ENCODE results near the gene GRIN2C.

Gene GRIN2C

GRCh38 chr17:74903671-74904070, 44.0 kb upstream of the GRIN2C start:
- Histone ChIP-seq H3K27ac (ENCODE audit: extremely low read depth, low read depth, low read length) (no peak overlapping the region), H3K9me3 (ENCODE audit: control insufficient read depth, insufficient read depth, low read depth, low read length) (no peaks in the 10 kb centered on the region), H3K36me3 (ENCODE audit: control insufficient read depth in 2 of 2, insufficient read depth in 1 of 2, low read length in 2 of 2) (no peaks in the 10 kb centered on the region), H3K4me3 (ENCODE audit: low read depth, low read length) (no peak overlapping the region), H3K4me1 (ENCODE audit: control insufficient read depth, insufficient read depth, low read length) (no peaks in the 10 kb centered on the region)
- TF ChIP-seq ZNF639 (tag by site-specific recombination; IDR thresholded peaks at IDR 0.05) (no peak), SCRT2 (tag by site-specific recombination; IDR thresholded peaks at IDR 0.05) (peak; percentile 32; the same call in 1 of the 2 replicates)
- ChIA-PET CTCF (interaction anchor here (1.5 kb wide), 1 partner anchor 39 kb away, joined by 3 read pairs; no protein-coding TSS in a partner anchor), POLR2A (no interaction called here)

GRCh38 chr17:74903034-74903433, 43.3 kb upstream of the GRIN2C start:
- ChIA-PET POLR2A (interaction anchor here (1.0 kb wide), 1 partner anchor 8 kb away, joined by 3 read pairs; no protein-coding TSS in a partner anchor), CTCF (interaction anchor here (1.5 kb wide), 1 partner anchor 38 kb away, joined by 3 read pairs; no protein-coding TSS in a partner anchor)
- TF ChIP-seq ZNF146 (tag by site-specific recombination; IDR thresholded peaks at IDR 0.05) (no peak), MZF1 (tag by site-specific recombination; IDR thresholded peaks at IDR 0.05; ENCODE audit: borderline replicate concordance) (no peak), ZSCAN4 (tag by site-specific recombination; IDR thresholded peaks at IDR 0.05) (peak; percentile 77), ZNF830 (tag by site-specific recombination; IDR thresholded peaks at IDR 0.05; ENCODE audit: low read depth) (no peak), GLI4 (tag by site-specific recombination; IDR thresholded peaks at IDR 0.05) (no peak), ZNF596 (tag by site-specific recombination; IDR thresholded peaks at IDR 0.05) (no peak), EGR2 (tag by site-specific recombination; IDR thresholded peaks at IDR 0.05; ENCODE audit: low read depth) (peak; percentile 53), HOXD13 (CRISPR knock-in tag; IDR thresholded peaks at IDR 0.05; ENCODE audit: borderline replicate concordance) (no peak), ZNF645 (tag by site-specific recombination; IDR thresholded peaks at IDR 0.05) (no peak), ZNF501 (tag by site-specific recombination; IDR thresholded peaks at IDR 0.05) (no peak), ATF2 (tag by site-specific recombination; IDR thresholded peaks at IDR 0.05; ENCODE audit: low read depth) (no peak)
- no peaks in the 10 kb centered on the region for H3K4me1 ChIP-seq (ENCODE audit: control insufficient read depth, insufficient read depth, low read length)
- H3K9me3 ChIP-seq (ENCODE audit: control insufficient read depth, insufficient read depth, low read depth, low read length) = no peaks in the 10 kb centered on the region
- no peaks in the 10 kb centered on the region for H3K36me3 ChIP-seq (ENCODE audit: control insufficient read depth in 2 of 2, insufficient read depth in 1 of 2, low read length in 2 of 2)
- no peak overlapping the region for H3K4me3 ChIP-seq (ENCODE audit: low read depth, low read length)
- no peak overlapping the region for H3K27ac ChIP-seq (ENCODE audit: extremely low read depth, low read depth, low read length)

GRCh38 chr17:74901353-74902135, 41.9 kb upstream of the GRIN2C start:
- Histone ChIP-seq H3K27ac (ENCODE audit: extremely low read depth, low read depth, low read length) (no peak overlapping the region), H3K4me1 (ENCODE audit: control insufficient read depth, insufficient read depth, low read length) (no peaks in the 10 kb centered on the region), H3K4me3 (ENCODE audit: low read depth, low read length) (no peak overlapping the region), H3K9me3 (ENCODE audit: control insufficient read depth, insufficient read depth, low read depth, low read length) (no peaks in the 10 kb centered on the region), H3K36me3 (ENCODE audit: control insufficient read depth in 2 of 2, insufficient read depth in 1 of 2, low read length in 2 of 2) (no peaks in the 10 kb centered on the region)
- CTCF ChIA-PET = interaction anchor here (0.7 kb wide), 1 partner anchor 773 kb away, joined by 3 read pairs; no protein-coding TSS in a partner anchor
- TF ChIP-seq ZNF146 (tag by site-specific recombination; IDR thresholded peaks at IDR 0.05) (no peak), ATF2 (tag by site-specific recombination; IDR thresholded peaks at IDR 0.05; ENCODE audit: low read depth) (peak; percentile 29; the same call in 1 of the 2 replicates), KLF1 (tag by site-specific recombination; IDR thresholded peaks at IDR 0.05) (no peak)
- POLR2A ChIA-PET = interaction anchor here (0.6 to 1.3 kb wide), 2 partner anchors 28 to 1670 kb away, joined by 3 to 5 read pairs; partner anchors contain the start of gene FDXR

Measured in HEK293 (cell line).